Activated T-cell treated with anti-CD3 and anti-CD28 coated beads, Interleukin-2, amount 50 U/mL, for 4 hours (primary cell): ENCODE data around the gene MYOF. TPM values are rescaled to one million over a fixed set of nuclear protein-coding genes. Genes with fewer than 3 reads are reported as not detected.
"Not testable (repeated sequence)": the region's sequence is repeated elsewhere in the genome, so short reads cannot be mapped to it uniquely, and the experiment has no call there.

Experiments
- ATAC-seq, 2 donors: fragments of 200-7000 bp; cut with Tn5 transposase; one replicate each; pipeline ENCODE4 v1.10.0; 2021
- DNase-seq: peaks from one replicate; pipeline ENCODE4 v3.0.0-alpha.2; 2020
- H3K27me3 Mint-ChIP-seq: one replicate; pipeline ENCODE4 v1.8.0; 2021; ENCODE audit warnings: low read depth, mixed read lengths
- H3K36me3 Mint-ChIP-seq: one replicate; pipeline ENCODE4 v1.8.0; 2022; ENCODE audit warnings: mixed read lengths; ENCODE audit not compliant: insufficient read depth
- H3K4me1 Mint-ChIP-seq: one replicate; pipeline ENCODE4 v1.8.0; 2021; ENCODE audit warnings: low read depth, mixed read lengths
- H3K4me3 Mint-ChIP-seq: one replicate; pipeline ENCODE4 v1.8.0; 2021; ENCODE audit warnings: mild to moderate bottlenecking, moderate library complexity, mixed read lengths
- H3K9me3 Mint-ChIP-seq: one replicate; pipeline ENCODE4 v1.8.0; 2021; ENCODE audit warnings: mixed read lengths
- total RNA-seq, 3 donors: library from RNA; stranded (reverse); gene quantifications; one replicate each; pipeline ENCODE4 v1.2.1, GENCODE V29; 2021

Gene MYOF
- total RNA-seq, 3 donors from 2014 or later: 39.2 to 65.4 (median 42.6) TPM

DNA sequence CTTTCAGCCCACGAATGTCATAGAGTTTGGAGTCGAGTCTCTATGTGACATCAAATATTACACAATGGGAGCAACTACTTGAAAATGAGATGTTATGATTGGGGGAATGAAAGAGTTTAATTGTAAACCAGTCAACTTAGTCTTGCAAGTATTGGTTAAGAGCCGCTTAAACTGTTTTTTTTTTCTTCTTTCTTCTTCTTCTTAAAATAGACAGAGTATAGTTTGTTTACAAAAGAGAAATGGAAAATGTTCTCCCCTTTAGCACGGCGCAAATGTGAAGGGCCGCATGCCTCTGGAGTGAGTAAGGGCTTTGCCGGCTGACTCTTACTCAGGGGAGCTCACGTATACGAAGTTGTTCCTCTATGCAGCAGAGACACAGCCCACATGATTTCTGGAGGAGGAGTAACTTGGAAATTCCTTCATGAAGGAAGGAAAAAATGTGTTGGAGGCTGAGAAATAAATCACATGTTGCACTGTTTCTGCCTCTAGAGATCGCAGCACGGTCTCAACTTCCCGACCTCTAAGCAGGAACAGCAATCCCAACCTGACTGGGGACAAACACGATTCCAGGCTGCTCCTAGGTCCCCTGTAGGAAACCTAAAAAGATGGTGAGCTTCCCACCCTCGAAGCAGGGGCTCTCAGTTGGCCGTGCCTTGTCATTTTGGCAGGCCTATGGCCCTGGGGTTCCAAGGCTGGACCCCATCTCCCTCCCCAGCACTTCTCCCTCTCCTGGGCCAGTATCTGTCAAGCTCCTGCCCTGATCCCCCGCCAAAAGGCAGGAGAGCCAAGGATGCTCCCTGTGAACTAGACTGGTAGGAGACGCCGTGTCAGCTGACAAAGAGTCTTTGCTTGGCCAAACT lies 44.8 kb downstream of the MYOF start:
- Mint-ChIP-seq H3K4me3 (no peak overlapping the region), H3K36me3 (peaks cover 2% of the 10 kb centered on the region), H3K4me1 (no peaks in the 10 kb centered on the region), H3K9me3 (no peaks in the 10 kb centered on the region), H3K27me3 (peaks cover 2% of the 10 kb centered on the region)
- ATAC-seq: no peak
- no peak for DNase-seq

DNA sequence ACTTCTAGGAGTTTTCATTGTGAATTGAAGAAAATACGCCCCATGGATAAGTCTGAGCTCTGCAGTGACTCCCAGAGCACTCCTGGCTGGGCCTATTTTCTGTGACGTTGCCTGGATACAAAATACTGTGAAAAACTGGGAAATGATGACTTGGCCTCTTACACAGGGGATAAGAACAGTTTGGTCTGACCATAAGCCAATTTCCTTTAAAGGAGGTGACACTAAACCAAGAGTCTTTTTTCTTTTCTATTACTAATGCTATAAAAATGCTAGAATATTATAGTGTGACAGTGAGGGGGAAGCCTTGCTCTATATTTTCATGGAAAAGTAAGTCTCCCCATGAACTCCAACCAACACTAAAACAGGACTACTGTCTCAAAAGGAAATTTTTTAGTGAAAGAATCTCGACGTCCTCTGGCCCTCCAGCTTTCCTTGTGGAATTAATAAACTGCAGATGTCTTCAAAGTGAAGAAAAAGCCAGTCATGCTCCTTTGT lies 45.5 kb downstream of the MYOF start:
- H3K9me3 Mint-ChIP-seq: no peaks in the 10 kb centered on the region
- DNase-seq (no peak), ATAC-seq (no peak)
- H3K27me3 Mint-ChIP-seq: peaks cover 2% of the 10 kb centered on the region
- H3K4me3 Mint-ChIP-seq: no peak overlapping the region
- H3K36me3 Mint-ChIP-seq: peaks cover 2% of the 10 kb centered on the region
- no peaks in the 10 kb centered on the region for H3K4me1 Mint-ChIP-seq

DNA sequence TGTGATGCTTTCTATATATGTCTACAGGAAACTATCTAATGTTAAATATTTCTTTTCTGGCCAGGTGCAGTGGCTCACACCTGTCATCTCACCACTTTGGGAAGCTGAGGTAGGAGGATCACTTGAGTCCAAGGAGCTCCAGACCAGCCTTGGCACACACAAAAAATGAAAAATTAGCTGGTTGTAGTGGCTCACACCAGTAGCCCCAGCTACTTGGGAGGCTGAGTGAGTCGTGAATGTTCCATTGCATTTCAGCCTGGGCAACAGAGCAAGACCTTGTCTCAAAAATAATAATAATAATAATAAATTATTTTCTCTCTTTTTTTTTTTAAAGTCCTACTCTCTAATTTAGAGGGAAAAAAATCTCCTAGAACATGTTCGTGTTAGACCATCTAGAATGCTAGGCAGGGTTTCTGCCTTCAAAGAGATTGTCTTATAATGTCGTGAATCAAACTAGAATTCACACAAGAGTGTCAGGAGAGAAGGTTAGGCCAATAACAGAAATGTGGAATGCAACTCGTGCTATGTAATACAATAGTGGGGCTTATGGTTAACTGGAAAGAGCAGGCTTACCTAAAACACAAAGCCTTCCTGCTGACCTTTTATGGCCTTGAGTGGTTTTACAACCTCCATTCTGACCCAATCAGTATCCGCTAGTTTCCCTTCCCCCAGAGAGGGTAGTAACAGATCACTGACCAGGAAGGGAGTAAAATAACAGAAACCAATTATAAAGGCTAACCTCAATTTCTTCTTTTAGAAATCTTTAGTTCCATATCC lies 46.3 kb downstream of the MYOF start:
- peaks cover 2% of the 10 kb centered on the region for H3K27me3 Mint-ChIP-seq
- H3K4me3 Mint-ChIP-seq: no peak overlapping the region
- DNase-seq (no peak), ATAC-seq (no peak)
- peaks cover 4% of the 10 kb centered on the region for H3K36me3 Mint-ChIP-seq
- H3K9me3 Mint-ChIP-seq: no peaks in the 10 kb centered on the region
- H3K4me1 Mint-ChIP-seq: no peaks in the 10 kb centered on the region

- ATAC-seq (no peak), DNase-seq (no peak)
- H3K27me3 Mint-ChIP-seq: peaks cover 2% of the 10 kb centered on the region
- peaks cover 4% of the 10 kb centered on the region for H3K36me3 Mint-ChIP-seq
- H3K4me1 Mint-ChIP-seq: no peaks in the 10 kb centered on the region
- H3K4me3 Mint-ChIP-seq: no peak overlapping the region
- H3K9me3 Mint-ChIP-seq: no peaks in the 10 kb centered on the region
These were observed 47.1 kb downstream of the MYOF start for GRCh38 chr10:93434991-93435491.

- DNase-seq: no peak
- Mint-ChIP-seq H3K27me3 (peaks cover 2% of the 10 kb centered on the region), H3K9me3 (no peaks in the 10 kb centered on the region), H3K4me1 (peaks cover 4% of the 10 kb centered on the region), H3K4me3 (no peak overlapping the region), H3K36me3 (peaks cover 8% of the 10 kb centered on the region)
- no peak for ATAC-seq
These were observed 50.8 kb downstream of the MYOF start for GRCh38 chr10:93431361-93431760.

GRCh38 chr10:93425861-93426260 lies 56.3 kb downstream of the MYOF start:
- DNase-seq: no peak
- ATAC-seq: no peak
- H3K4me1 Mint-ChIP-seq: peaks cover 4% of the 10 kb centered on the region
- no peaks in the 10 kb centered on the region for H3K9me3 Mint-ChIP-seq
- no peak overlapping the region for H3K4me3 Mint-ChIP-seq
- H3K36me3 Mint-ChIP-seq: peaks cover 7% of the 10 kb centered on the region
- no peaks in the 10 kb centered on the region for H3K27me3 Mint-ChIP-seq

DNA sequence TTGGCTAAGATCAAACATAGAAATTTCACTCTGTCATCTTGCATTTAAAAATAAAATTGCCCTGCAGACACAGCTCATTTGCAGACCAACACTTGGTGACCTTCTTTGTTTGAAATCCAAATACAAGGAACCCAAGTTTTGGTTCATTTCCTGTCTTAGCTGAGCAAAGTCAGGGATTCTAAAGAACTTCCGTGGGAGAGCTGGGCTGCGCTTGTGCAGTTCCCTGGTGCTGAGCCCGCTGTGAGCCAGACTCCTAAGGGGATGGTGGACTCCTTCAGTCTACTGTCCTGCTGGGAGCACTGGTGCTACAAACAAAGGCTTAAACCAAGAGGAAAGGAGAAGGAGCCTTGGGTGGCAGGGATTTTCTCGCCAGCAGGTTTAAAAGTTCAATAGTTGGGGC lies 60.0 kb downstream of the MYOF start:
- H3K27me3 Mint-ChIP-seq: no peaks in the 10 kb centered on the region
- no peaks in the 10 kb centered on the region for H3K4me1 Mint-ChIP-seq
- H3K4me3 Mint-ChIP-seq: no peak overlapping the region
- no peak for ATAC-seq
- peaks cover 1% of the 10 kb centered on the region for H3K36me3 Mint-ChIP-seq
- no peak for DNase-seq
- H3K9me3 Mint-ChIP-seq: no peaks in the 10 kb centered on the region

DNA sequence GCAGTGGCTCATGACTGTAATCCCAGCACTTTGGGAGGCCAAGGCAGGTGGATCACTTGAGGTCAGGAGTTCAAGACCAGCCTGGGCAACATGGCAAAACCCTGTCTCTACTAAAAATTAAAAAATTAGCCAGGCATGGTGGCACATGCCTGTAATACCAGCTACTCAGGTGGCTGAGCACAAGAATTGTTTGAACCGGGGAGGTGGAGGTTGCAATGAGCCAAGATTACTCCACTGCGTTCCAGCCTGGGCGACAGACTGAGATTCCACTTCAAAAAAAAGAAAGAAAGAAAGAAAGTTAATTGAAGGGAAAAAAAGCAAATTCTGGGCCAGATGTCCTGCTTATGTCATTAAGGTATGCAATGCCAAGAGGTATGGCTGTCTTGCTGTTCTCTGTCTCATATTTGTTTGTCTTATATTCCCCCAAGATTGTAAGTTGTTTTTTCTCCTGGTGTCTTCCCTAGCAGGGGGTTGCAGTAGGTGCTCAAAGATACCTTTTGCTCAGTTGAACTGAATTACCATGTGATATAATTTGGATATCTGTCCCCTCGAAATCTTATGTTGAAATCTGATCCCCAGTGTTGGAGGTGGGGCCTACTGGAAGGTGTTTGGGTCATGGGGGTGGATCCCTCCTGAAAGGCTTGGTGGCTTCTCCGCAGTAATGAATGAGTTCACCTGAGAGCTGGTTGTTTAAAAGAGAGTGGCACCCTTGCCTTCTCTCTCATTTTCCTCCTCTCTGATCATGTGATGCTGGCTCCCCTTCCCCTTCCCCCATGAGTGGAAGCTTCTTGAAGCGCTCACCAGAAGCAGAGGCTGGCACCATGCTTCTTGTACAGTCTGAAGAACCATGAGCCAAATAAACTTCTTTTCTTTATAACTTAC lies 60.9 kb downstream of the MYOF start:
- H3K4me3 Mint-ChIP-seq: no peak overlapping the region
- no peaks in the 10 kb centered on the region for H3K27me3 Mint-ChIP-seq
- DNase-seq: no peak
- H3K4me1 Mint-ChIP-seq: no peaks in the 10 kb centered on the region
- H3K9me3 Mint-ChIP-seq: no peaks in the 10 kb centered on the region
- H3K36me3 Mint-ChIP-seq: peaks cover 1% of the 10 kb centered on the region
- no peak for ATAC-seq

DNA sequence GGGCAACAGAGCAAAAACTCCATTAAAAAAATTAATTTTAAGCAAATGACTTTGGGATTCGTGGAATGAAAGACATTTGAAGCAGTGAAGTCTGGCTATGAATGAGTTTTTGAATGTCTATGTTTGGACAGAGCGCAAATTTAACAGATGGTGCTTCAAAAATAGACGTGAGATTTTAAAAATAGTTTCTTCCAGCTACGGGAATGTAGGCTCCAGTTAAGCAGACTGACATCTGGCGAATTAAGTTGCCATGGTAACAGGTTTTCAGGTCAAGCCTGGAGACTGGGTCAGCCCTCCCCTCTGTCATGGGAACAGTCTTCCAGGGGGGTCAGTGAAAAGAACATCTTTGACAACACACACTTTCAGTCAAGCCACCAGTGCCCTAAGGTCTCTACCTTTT lies 62.0 kb downstream of the MYOF start:
- Mint-ChIP-seq H3K36me3 (peaks cover 1% of the 10 kb centered on the region), H3K4me1 (peaks cover 10% of the 10 kb centered on the region), H3K27me3 (no peaks in the 10 kb centered on the region), H3K4me3 (no peak overlapping the region), H3K9me3 (no peaks in the 10 kb centered on the region)
- ATAC-seq (no peak), DNase-seq (no peak)

GRCh38 chr10:93419016-93419415 lies 63.1 kb downstream of the MYOF start:
- not testable (repeated sequence) for DNase-seq, H3K36me3 Mint-ChIP-seq, H3K9me3 Mint-ChIP-seq, ATAC-seq, H3K4me3 Mint-ChIP-seq, H3K27me3 Mint-ChIP-seq
- peaks cover 18% of the 10 kb centered on the region for H3K4me1 Mint-ChIP-seq

DNA sequence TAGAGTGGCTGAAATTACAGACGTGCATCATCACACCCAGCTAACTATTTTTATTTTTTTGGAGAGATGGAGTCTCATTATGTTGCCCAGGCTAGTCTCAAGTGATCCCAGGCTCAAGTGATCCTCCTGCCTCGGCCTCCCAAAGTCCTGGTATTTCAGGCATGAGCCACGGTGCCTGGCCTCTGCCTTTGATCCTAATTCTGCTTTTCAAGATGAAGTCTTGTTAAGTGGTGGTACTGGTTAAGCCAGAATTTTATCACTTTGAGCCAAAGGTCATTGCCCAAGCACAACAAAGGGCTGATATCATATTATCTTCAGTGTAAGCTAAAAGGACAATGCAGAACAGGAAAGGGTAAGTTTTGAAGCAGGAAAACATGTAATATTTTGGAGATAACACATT lies 64.2 kb downstream of the MYOF start:
- Mint-ChIP-seq H3K9me3 (no peaks in the 10 kb centered on the region), H3K36me3 (no peaks in the 10 kb centered on the region), H3K4me1 (peaks cover 29% of the 10 kb centered on the region), H3K27me3 (no peaks in the 10 kb centered on the region), H3K4me3 (no peak overlapping the region)
- DNase-seq (no peak), ATAC-seq (no peak)

DNA sequence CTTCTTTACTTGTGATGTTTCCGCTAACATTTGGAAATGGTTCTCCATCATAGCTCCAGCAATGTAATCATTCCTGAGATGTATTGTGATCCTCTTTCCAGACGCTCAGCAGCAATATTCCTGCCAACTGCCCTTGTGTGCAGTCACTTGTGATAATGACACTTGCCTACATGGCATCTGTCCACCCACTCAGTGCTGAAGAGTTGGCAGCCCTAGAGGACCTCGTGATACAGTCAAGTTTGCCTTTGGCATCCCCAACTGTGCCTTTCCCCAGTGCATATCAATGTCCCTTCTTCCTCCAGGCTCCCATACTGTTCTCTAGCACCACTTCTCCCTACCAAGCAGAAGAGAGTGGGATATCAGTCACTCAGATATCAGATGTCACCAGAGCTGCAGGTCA lies 64.9 kb downstream of the MYOF start:
- Mint-ChIP-seq H3K36me3 (no peaks in the 10 kb centered on the region), H3K4me1 (peaks cover 35% of the 10 kb centered on the region), H3K9me3 (no peaks in the 10 kb centered on the region), H3K4me3 (no peak overlapping the region), H3K27me3 (no peaks in the 10 kb centered on the region)
- no peak for DNase-seq
- no peak for ATAC-seq

DNA sequence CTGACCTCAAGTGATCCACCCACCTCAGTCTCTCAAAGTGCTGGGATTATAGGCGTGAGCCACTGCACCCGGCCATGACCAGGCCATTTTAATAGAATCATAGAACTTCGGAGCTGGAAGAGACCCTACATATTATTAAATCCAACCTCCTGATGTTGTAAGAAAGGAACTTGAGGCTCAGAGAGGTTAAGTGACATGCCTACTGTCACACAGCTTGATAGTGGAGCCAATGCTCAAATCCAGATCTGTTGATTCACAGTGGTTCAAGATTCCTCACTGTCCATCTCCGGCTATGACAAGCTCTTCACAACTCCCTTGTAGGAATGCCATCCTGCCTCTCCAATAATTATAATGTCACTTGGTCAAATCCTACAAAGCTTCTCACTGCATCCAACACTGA lies 65.3 kb downstream of the MYOF start:
- Mint-ChIP-seq H3K9me3 (no peaks in the 10 kb centered on the region), H3K27me3 (no peaks in the 10 kb centered on the region), H3K4me1 (peaks cover 40% of the 10 kb centered on the region), H3K4me3 (no peak overlapping the region), H3K36me3 (no peaks in the 10 kb centered on the region)
- ATAC-seq (no peak), DNase-seq (no peak)

- Mint-ChIP-seq H3K4me3 (no peak overlapping the region), H3K36me3 (no peaks in the 10 kb centered on the region), H3K27me3 (no peaks in the 10 kb centered on the region), H3K9me3 (no peaks in the 10 kb centered on the region), H3K4me1 (peaks cover 50% of the 10 kb centered on the region)
- ATAC-seq (no peak), DNase-seq (no peak)
These were observed 66.4 kb downstream of the MYOF start for GRCh38 chr10:93415693-93416092.
